WERI-Rb-1 (cell line): Measurements from ENCODE around the gene MPPED2.

Source experiments
- DNase-seq: peaks from one replicate; pipeline ENCODE4 v3.0.0-alpha.2; 2020
- H3K27ac ChIP-seq: fragments of 250-450 bp; sonication (Bioruptor Pico); 2 replicates; pipeline ENCODE4 v1.5.1; 2020; ENCODE audit warnings: mild to moderate bottlenecking, moderate library complexity
- H3K27me3 ChIP-seq: fragments of 250-450 bp; sonication (Bioruptor Pico); 2 replicates; pipeline ENCODE4 v1.5.1; 2021; ENCODE audit warnings: mild to moderate bottlenecking, low read depth, moderate library complexity; ENCODE audit not compliant: insufficient read depth, severe bottlenecking
- H3K36me3 ChIP-seq: fragments of 250-450 bp; sonication (Bioruptor Pico); 2 replicates; pipeline ENCODE4 v1.5.1; 2020; ENCODE audit warnings: mild to moderate bottlenecking, moderate library complexity
- H3K4me3 ChIP-seq: 2 replicates; pipeline ENCODE4 v1.5.1; 2011; ENCODE audit warnings: low read depth, mild to moderate bottlenecking, control low read depth, low read length
- H3K9me3 ChIP-seq: fragments of 250-450 bp; sonication (Bioruptor Pico); 2 replicates; pipeline ENCODE4 v1.5.1; 2021; ENCODE audit warnings: mild to moderate bottlenecking, moderate library complexity; ENCODE audit not compliant: severe bottlenecking
- TF ChIP-seq, protein P1 (sequence below): IDR thresholded peaks from 2 replicates; pipeline ENCODE4 v1.5.1; 2011; ENCODE audit warnings: low read depth, mild to moderate bottlenecking, control low read depth, inconsistent platforms, low read length

Gene MPPED2

GRCh38 chr11:30535818-30536217 lies 50.3 kb downstream of the MPPED2 start:
- no peak overlapping the region for H3K4me3 ChIP-seq
- peak; percentile 89 for DNase-seq
- TF ChIP-seq, protein P1, sequence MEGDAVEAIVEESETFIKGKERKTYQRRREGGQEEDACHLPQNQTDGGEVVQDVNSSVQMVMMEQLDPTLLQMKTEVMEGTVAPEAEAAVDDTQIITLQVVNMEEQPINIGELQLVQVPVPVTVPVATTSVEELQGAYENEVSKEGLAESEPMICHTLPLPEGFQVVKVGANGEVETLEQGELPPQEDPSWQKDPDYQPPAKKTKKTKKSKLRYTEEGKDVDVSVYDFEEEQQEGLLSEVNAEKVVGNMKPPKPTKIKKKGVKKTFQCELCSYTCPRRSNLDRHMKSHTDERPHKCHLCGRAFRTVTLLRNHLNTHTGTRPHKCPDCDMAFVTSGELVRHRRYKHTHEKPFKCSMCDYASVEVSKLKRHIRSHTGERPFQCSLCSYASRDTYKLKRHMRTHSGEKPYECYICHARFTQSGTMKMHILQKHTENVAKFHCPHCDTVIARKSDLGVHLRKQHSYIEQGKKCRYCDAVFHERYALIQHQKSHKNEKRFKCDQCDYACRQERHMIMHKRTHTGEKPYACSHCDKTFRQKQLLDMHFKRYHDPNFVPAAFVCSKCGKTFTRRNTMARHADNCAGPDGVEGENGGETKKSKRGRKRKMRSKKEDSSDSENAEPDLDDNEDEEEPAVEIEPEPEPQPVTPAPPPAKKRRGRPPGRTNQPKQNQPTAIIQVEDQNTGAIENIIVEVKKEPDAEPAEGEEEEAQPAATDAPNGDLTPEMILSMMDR, result no peak
- peak overlapping the region; percentile 70 for H3K27ac ChIP-seq
- H3K36me3 ChIP-seq, result peaks cover 26% of the 10 kb centered on the region
- H3K27me3 ChIP-seq, result no peaks in the 10 kb centered on the region
- H3K9me3 ChIP-seq, result no peaks in the 10 kb centered on the region

DNA sequence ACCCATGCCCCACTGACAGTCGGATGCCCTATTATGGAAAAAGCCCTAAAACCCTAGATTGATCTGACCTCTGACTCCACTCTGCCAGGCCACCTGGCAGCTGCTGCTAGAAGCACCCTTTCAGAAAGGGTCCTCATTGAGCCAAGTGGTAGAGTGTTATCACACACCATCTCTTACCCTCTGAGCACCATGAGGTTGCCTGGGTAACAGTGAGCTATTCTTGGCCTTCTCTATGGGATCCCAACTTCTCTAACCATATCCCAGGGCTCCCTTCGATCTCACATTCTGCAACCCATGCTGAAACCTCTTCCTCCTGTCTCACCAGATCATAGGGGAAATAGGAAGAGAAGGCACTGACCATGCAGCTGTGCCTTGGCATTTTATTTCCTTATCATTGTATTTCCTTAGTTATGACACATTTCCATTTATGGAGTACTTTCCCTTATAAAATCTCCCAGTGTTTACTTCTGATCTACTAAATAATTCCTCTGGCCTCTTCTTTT lies 52.7 kb downstream of the MPPED2 start:
- DNase-seq, result no peak
- Histone ChIP-seq H3K27ac (peak overlapping the region; percentile 66), H3K4me3 (no peak overlapping the region), H3K9me3 (no peaks in the 10 kb centered on the region), H3K27me3 (no peaks in the 10 kb centered on the region), H3K36me3 (peaks cover 34% of the 10 kb centered on the region)
- TF ChIP-seq, protein P1, result no peak

- no peak overlapping the region for H3K27ac ChIP-seq
- TF ChIP-seq, protein P1, result no peak
- H3K36me3 ChIP-seq, result peaks cover 32% of the 10 kb centered on the region
- no peak for DNase-seq
- H3K9me3 ChIP-seq, result no peaks in the 10 kb centered on the region
- H3K27me3 ChIP-seq, result no peaks in the 10 kb centered on the region
- no peak overlapping the region for H3K4me3 ChIP-seq
These were observed 58.6 kb downstream of the MPPED2 start for GRCh38 chr11:30527566-30527965.

DNA sequence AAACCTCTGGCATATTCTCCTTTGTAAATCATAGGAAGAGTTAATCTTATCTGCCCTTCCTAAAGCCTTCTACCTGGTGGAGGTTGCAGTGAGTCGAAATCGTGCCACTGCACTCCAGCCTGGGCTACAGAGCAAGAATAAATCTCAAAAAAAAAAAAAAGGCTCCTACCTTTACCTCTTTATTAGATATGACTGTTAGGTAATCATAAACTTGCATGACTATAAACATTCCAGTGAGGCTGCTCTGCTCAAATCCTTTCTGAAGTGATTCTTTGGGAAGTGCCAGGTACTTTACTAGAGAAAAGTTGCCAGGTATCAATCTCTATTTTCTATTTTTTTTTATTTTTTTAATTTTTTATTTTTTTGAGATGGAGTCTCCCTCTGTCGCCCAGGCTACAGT lies 59.6 kb downstream of the MPPED2 start:
- no peaks in the 10 kb centered on the region for H3K9me3 ChIP-seq

DNA sequence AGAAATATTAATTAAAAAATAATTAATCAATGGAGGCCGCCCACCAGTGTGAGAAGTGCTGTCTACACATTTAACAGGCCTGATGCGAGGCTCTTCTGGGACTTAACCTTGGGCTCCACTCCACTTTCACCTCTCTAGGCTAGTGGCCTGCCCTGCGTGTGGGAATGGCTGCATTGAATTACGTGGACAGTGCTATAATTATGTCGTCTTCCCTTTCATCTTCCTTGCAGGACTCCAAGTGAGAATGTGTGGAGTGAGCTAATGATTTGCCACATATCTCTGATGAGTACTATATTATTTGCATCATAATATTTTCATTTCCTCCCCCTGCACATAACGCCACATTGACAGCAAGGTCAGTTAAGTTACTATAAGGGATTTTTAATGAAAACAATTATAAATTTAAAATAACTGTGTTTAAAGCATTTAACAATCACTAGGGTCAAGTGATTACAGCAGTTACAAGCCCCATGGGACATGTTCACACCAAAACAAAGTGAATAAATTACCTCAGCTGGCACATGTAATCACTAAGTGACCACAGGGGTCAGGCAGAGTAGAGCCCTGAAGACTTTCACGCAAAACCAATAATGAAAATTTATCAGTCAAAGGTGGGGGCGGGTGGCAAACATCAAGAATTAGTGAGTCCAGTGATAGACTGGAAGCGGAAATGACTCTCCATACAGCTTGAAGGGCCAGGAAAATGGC lies 63.5 kb downstream of the MPPED2 start:
- H3K36me3 ChIP-seq, result peaks cover 24% of the 10 kb centered on the region
- TF ChIP-seq, protein P1, result no peak
- DNase-seq, result no peak
- H3K27me3 ChIP-seq, result no peaks in the 10 kb centered on the region
- no peak overlapping the region for H3K27ac ChIP-seq
- no peak overlapping the region for H3K4me3 ChIP-seq
- H3K9me3 ChIP-seq, result no peaks in the 10 kb centered on the region

More for the DNA sequence above, 59.6 kb downstream of the MPPED2 start:
- TF ChIP-seq, protein P1, result no peak
- no peak for DNase-seq
- Histone ChIP-seq H3K27ac (no peak overlapping the region), H3K4me3 (no peak overlapping the region), H3K27me3 (no peaks in the 10 kb centered on the region), H3K36me3 (peaks cover 35% of the 10 kb centered on the region)
